NK-92 (cell line): ENCODE results near the gene ABCF1.
A peak's percentile ranks its signal among the peaks of the same experiment; 100 is the strongest.

ENCODE experiments used
- DNase-seq: peaks from one replicate; lab custom pipeline; 2025; ENCODE audit not compliant: unreplicated experiment; lab: John Stamatoyannopoulos, UW

Gene ABCF1

GRCh38 chr6:30618270-30618797 lies 47.1 kb downstream of the ABCF1 start:
- no peak for DNase-seq

- DNase-seq = no peak
These were observed 48.3 kb downstream of the ABCF1 start for GRCh38 chr6:30619561-30619960.

- DNase-seq = no peak
These were observed 54.3 kb downstream of the ABCF1 start for GRCh38 chr6:30625511-30625910.

GRCh38 chr6:30626484-30627366 lies 55.5 kb downstream of the ABCF1 start, which contains the start of gene ATAT1:
Gene ATAT1, plus strand, starts transcription at chr6:30626874.
- peak; percentile 43 for DNase-seq

- no peak for DNase-seq
These were observed 64.6 kb downstream of the ABCF1 start for GRCh38 chr6:30635834-30636233.

- no peak for DNase-seq
These were observed 69.2 kb downstream of the ABCF1 start for GRCh38 chr6:30640481-30640880.

- DNase-seq = no peak
These were observed 69.8 kb downstream of the ABCF1 start for GRCh38 chr6:30641048-30641447.
